ENCODE data around the gene GANAB. TPM values are rescaled to one million over a fixed set of nuclear protein-coding genes. Genes with fewer than 3 reads are reported as not detected.

The GANAB gene
- total and polyA plus RNA-seq, 2 of the 13 experiments (the other 11 are each of a cell fraction or from before 2014, with no cell fraction given) = 99.5 to 234 TPM

DNA sequence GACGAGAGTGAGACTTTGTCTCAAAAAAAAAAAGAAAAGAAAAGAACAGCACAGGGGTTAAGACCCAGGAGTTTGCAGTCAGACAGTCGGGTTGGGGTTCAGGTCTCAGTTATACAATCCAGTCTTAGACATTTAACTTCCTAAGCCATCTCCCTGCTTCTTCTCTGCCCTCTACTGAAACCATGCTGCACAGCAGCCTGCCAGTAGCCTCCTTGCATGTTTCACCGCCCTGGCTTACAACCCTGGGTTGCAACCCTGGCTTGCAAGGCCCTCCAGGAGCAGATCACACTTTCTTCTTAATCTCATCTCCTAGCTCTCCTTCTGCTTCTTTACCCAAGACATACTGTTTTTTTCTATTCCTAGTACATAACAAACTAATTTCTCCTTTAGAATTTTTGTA, 18.7 kb downstream of the GANAB start:
- intact Hi-C loops (cut with micrococcal nuclease; ENCODE audit: unreplicated experiment) = no loop called here
- Histone ChIP-seq H3K9me3 (ENCODE audit: low read length) (no peaks in the 10 kb centered on the region), H3K36me3 (replicated peaks in 1 of 2; ENCODE audit: control insufficient read depth in 1 of 2, insufficient read depth in 2 of 2, low read length in 2 of 2) (peaks cover 41 to 74% of the 10 kb centered on the region in 2 experiments), H3K27me3 (ENCODE audit: control insufficient read depth in 1 of 2, insufficient read depth in 2 of 2, low read length in 2 of 2) (no peaks in the 10 kb centered on the region), H4K20me1 (ENCODE audit: insufficient read depth, low read length) (no peaks in the 10 kb centered on the region), H3K4me1 (ENCODE audit: insufficient read depth, low read length) (peaks cover under 1% of the 10 kb centered on the region; the same call in 1 of the 2 replicates), H2AFZ (ENCODE audit: low read length) (no peak overlapping the region), H3K9ac (ENCODE audit: insufficient read depth, low read depth, low read length) (no peak overlapping the region), H3K4me3 (replicated peaks in 1 of 3; ENCODE audit: insufficient read depth in 1 of 3, low read depth in 2 of 3, low read length in 3 of 3) (no peak overlapping the region), H3K79me2 (ENCODE audit: insufficient read depth, low read length) (no peaks in the 10 kb centered on the region), H3K4me2 (ENCODE audit: low read depth, low read length) (no peak overlapping the region), H3K27ac (ENCODE audit: extremely low read length, insufficient read depth, low read length) (no peak overlapping the region)
- in situ Hi-C loops (cut with HindIII; ENCODE audit: extremely low pct_ligation_motif_present, low pct_unique_long_range_greater_than_20kb) = no loop called here
- CTCF ChIA-PET (ENCODE audit: low intra/inter-chr PET ratio, low total read pairs) = no interaction called here
- ATAC-seq = peak; percentile 27; the same call in 1 of the 3 replicates
- DNase-seq (ENCODE audit: low spot score) = no peak
- TF ChIP-seq JUND (CRISPR knock-in tag; IDR thresholded peaks at IDR 0.05) (no peak), ZNF430 (CRISPR knock-in tag; IDR thresholded peaks at IDR 0.05) (no peak), RBM22 (optimal IDR thresholded peaks at IDR 0.05; ENCODE audit: low read length) (peak; percentile 73), POLR2A (IDR thresholded peaks at IDR 0.05; ENCODE audit: insufficient read depth in 1 of 2, low read depth in 2 of 2, low read length in 2 of 2) (0 out of 4 replicates have a peak, but pooled peaks of 1 of the 2 experiments have one; percentile 20)
- TF ChIP-seq, protein P1, sequence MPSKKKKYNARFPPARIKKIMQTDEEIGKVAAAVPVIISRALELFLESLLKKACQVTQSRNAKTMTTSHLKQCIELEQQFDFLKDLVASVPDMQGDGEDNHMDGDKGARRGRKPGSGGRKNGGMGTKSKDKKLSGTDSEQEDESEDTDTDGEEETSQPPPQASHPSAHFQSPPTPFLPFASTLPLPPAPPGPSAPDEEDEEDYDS (CRISPR knock-in tag; IDR thresholded peaks at IDR 0.05) = no peak
- TF ChIP-seq, protein P2, sequence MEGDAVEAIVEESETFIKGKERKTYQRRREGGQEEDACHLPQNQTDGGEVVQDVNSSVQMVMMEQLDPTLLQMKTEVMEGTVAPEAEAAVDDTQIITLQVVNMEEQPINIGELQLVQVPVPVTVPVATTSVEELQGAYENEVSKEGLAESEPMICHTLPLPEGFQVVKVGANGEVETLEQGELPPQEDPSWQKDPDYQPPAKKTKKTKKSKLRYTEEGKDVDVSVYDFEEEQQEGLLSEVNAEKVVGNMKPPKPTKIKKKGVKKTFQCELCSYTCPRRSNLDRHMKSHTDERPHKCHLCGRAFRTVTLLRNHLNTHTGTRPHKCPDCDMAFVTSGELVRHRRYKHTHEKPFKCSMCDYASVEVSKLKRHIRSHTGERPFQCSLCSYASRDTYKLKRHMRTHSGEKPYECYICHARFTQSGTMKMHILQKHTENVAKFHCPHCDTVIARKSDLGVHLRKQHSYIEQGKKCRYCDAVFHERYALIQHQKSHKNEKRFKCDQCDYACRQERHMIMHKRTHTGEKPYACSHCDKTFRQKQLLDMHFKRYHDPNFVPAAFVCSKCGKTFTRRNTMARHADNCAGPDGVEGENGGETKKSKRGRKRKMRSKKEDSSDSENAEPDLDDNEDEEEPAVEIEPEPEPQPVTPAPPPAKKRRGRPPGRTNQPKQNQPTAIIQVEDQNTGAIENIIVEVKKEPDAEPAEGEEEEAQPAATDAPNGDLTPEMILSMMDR (CRISPR knock-in tag; IDR thresholded peaks at IDR 0.05) = peak; percentile 17; the same call in 1 of the 2 replicates
- 96% methylated on average over 3 of the region's 3 CpGs for WGBS (ENCODE audit: low lambda C conversion rate)
- FAIRE-seq = no peak
- no TSS peak for BruUV-seq (replicated peaks)
- POLR2A ChIA-PET = interaction anchor here (1.1 to 1.6 kb wide), 2 partner anchors 10 to 19 kb away, joined by 3 to 4 read pairs; partner anchors contain the start of gene GANAB
